IPS-18c (cell line): ENCODE measurements around the gene GID8.

Source experiments
- H3K4me3 ChIP-seq: 2 replicates; pipeline ENCODE4 v1.7.0; 2013; ENCODE audit warnings: low read depth, mild to moderate bottlenecking, low read length, moderate library complexity; ENCODE audit not compliant: insufficient read depth
- H3K9me3 ChIP-seq: one replicate; pipeline ENCODE4 v1.6.1; 2013; ENCODE audit warnings: mild to moderate bottlenecking, low read length, moderate library complexity; ENCODE audit not compliant: control insufficient read depth, insufficient read depth

The GID8 gene

GRCh38 chr20:62949153-62949821, 11.3 kb downstream of the GID8 start:
- no peak overlapping the region for H3K4me3 ChIP-seq
- H3K9me3 ChIP-seq: no peaks in the 10 kb centered on the region

GRCh38 chr20:62949962-62950361, 12.0 kb downstream of the GID8 start:
- Histone ChIP-seq H3K4me3 (no peak overlapping the region), H3K9me3 (no peaks in the 10 kb centered on the region)

- H3K4me3 ChIP-seq: no peak overlapping the region
- H3K9me3 ChIP-seq: no peaks in the 10 kb centered on the region
These were observed 12.8 kb downstream of the GID8 start for GRCh38 chr20:62950741-62951140.

- no peak overlapping the region for H3K4me3 ChIP-seq
- H3K9me3 ChIP-seq: no peaks in the 10 kb centered on the region
These were observed 13.4 kb downstream of the GID8 start for GRCh38 chr20:62951143-62951895.

GRCh38 chr20:62951896-62952372, 14.0 kb downstream of the GID8 start:
- H3K4me3 ChIP-seq: peak overlapping the region; percentile 44
- no peaks in the 10 kb centered on the region for H3K9me3 ChIP-seq

GRCh38 chr20:62952373-62952967, 14.5 kb downstream of the GID8 start, which contains the start of gene SLC17A9:
Gene SLC17A9 (plus strand): TSS chr20:62952709. CDS start chr20:62952831, 122 bp downstream.
- no peaks in the 10 kb centered on the region for H3K9me3 ChIP-seq
- peak within 1 kb of the TSS; percentile 44 for H3K4me3 ChIP-seq

- H3K4me3 ChIP-seq: peak overlapping the region; percentile 44
- H3K9me3 ChIP-seq: no peaks in the 10 kb centered on the region
These were observed 15.3 kb downstream of the GID8 start for GRCh38 chr20:62952968-62953838.

- peak overlapping the region; percentile 36 for H3K4me3 ChIP-seq
- H3K9me3 ChIP-seq: no peaks in the 10 kb centered on the region
These were observed 16.1 kb downstream of the GID8 start for GRCh38 chr20:62953839-62954703.

GRCh38 chr20:62955519-62956386, 17.8 kb downstream of the GID8 start:
- Histone ChIP-seq H3K9me3 (no peaks in the 10 kb centered on the region), H3K4me3 (no peak overlapping the region)

- no peak overlapping the region for H3K4me3 ChIP-seq
- H3K9me3 ChIP-seq: no peaks in the 10 kb centered on the region
These were observed 18.6 kb downstream of the GID8 start for GRCh38 chr20:62956387-62957135.

GRCh38 chr20:62957136-62958117, 19.5 kb downstream of the GID8 start:
- Histone ChIP-seq H3K4me3 (no peak overlapping the region), H3K9me3 (no peaks in the 10 kb centered on the region)

GRCh38 chr20:62958388-62959100, 20.6 kb downstream of the GID8 start:
- no peak overlapping the region for H3K4me3 ChIP-seq

GRCh38 chr20:62959101-62959971, 21.4 kb downstream of the GID8 start:
- no peak overlapping the region for H3K4me3 ChIP-seq
- no peaks in the 10 kb centered on the region for H3K9me3 ChIP-seq

More at GRCh38 chr20:62958388-62959100, 20.6 kb downstream of the GID8 start:
- H3K9me3 ChIP-seq: no peaks in the 10 kb centered on the region
